Measurements from ENCODE around the gene GLIPR1.

- TF ChIP-seq POLR2A (IDR thresholded peaks at IDR 0.05) (no peak), CTCF (IDR thresholded peaks at IDR 0.05) (no peak)
These were observed 27.8 kb upstream of the GLIPR1 start for GRCh38 chr12:75452675-75453330.

Data from esophagus squamous epithelium (tissue), 4 donors.